ENCODE measurements around the gene POLR2L. TPM values are rescaled to one million over a fixed set of nuclear protein-coding genes. Genes with fewer than 3 reads are reported as not detected.

POLR2L gene
- total and polyA plus RNA-seq, 2 of the 13 experiments (the other 11 are each of a cell fraction or from before 2014, with no cell fraction given) = 104 to 114 TPM

GRCh38 chr11:830295-831117, 11.8 kb downstream of the POLR2L start (continued):
- 0 out of 2 replicates have a peak, but pooled peaks have one; percentile 15 for TF ChIP-seq IKZF5 (CRISPR knock-in tag; IDR thresholded peaks at IDR 0.05)
- TF ChIP-seq HIC2 (CRISPR knock-in tag; IDR thresholded peaks at IDR 0.05; ENCODE audit: low read depth) = peak; percentile 49; the same call in 1 of the 2 replicates
- peak; percentile 72; the same call in 1 of the 2 replicates for TF ChIP-seq UBTF (CRISPR knock-in tag; IDR thresholded peaks at IDR 0.05)
- TF ChIP-seq NR2C2 (CRISPR knock-in tag; IDR thresholded peaks at IDR 0.05; ENCODE audit: borderline replicate concordance) = 0 out of 2 replicates have a peak, but pooled peaks have one; percentile 8
- TF ChIP-seq ZNF839 (CRISPR knock-in tag; IDR thresholded peaks at IDR 0.05; ENCODE audit: borderline replicate concordance) = no peak
- no peak for TF ChIP-seq MBNL3 (CRISPR knock-in tag; conservative IDR thresholded peaks at IDR 0.05)
- TF ChIP-seq CCAR2 (optimal IDR thresholded peaks at IDR 0.05; ENCODE audit: low read depth, low read length) = no peak
- no peak for TF ChIP-seq ZNF331 (CRISPR knock-in tag; IDR thresholded peaks at IDR 0.05)
- peak; percentile 56; the same call in 1 of the 2 replicates for TF ChIP-seq SP4 (CRISPR knock-in tag; IDR thresholded peaks at IDR 0.05)
- peak; percentile 44; the same call in 1 of the 2 replicates for TF ChIP-seq ZGPAT (CRISPR knock-in tag; IDR thresholded peaks at IDR 0.05)
